ENCODE measurements around the gene MACC1.

Gene MACC1

GRCh38 chr7:20085086-20085485, 132.1 kb downstream of the MACC1 start:
- FAIRE-seq (no peak), DNase-seq (ENCODE audit: low spot score) (no peak)

All from urothelium cell line (cell line).